HG02970 (cell line): Measurements from ENCODE around the gene METTL15.
"Not testable (repeated sequence)": the region's sequence is repeated elsewhere in the genome, so short reads cannot be mapped to it uniquely, and the experiment has no call there.

Experiments
- ATAC-seq: cut with Tn5 transposase; IDR thresholded peaks from one replicate; pipeline ENCODE4 v1.9.1; 2021; ENCODE audit warnings: mild to moderate bottlenecking, moderate library complexity, moderate number of reproducible peaks; ENCODE audit not compliant: unreplicated experiment, low FRiP score

METTL15 gene

GRCh38 chr11:28272247-28272646, 164.1 kb downstream of the METTL15 start:
- ATAC-seq: not testable (repeated sequence)

- ATAC-seq: no peak
These were observed 166.0 kb downstream of the METTL15 start for GRCh38 chr11:28274216-28274615.

- no peak for ATAC-seq
These were observed 176.0 kb downstream of the METTL15 start for GRCh38 chr11:28284196-28284595.

GRCh38 chr11:28289444-28289843, 181.3 kb downstream of the METTL15 start:
- no peak for ATAC-seq

- not testable (repeated sequence) for ATAC-seq
These were observed 182.8 kb downstream of the METTL15 start for GRCh38 chr11:28290995-28291394.

- peak; percentile 84 for ATAC-seq
These were observed 188.2 kb downstream of the METTL15 start for GRCh38 chr11:28296426-28296825.

- ATAC-seq: no peak
These were observed 190.0 kb downstream of the METTL15 start for GRCh38 chr11:28298209-28298608.

GRCh38 chr11:28303477-28304191, 195.4 kb downstream of the METTL15 start:
- ATAC-seq: no peak

- ATAC-seq: no peak
These were observed 207.3 kb downstream of the METTL15 start for GRCh38 chr11:28315440-28315839.

- no peak for ATAC-seq
These were observed 210.7 kb downstream of the METTL15 start for GRCh38 chr11:28318871-28319270.

GRCh38 chr11:28323621-28324020, 215.4 kb downstream of the METTL15 start:
- ATAC-seq: no peak

- ATAC-seq: not testable (repeated sequence)
These were observed 224.2 kb downstream of the METTL15 start for GRCh38 chr11:28332393-28332792.

- no peak for ATAC-seq
These were observed 229.5 kb downstream of the METTL15 start for GRCh38 chr11:28337701-28338100.

GRCh38 chr11:28338371-28338770, 230.2 kb downstream of the METTL15 start:
- ATAC-seq: no peak

GRCh38 chr11:28339488-28339887, 231.3 kb downstream of the METTL15 start:
- no peak for ATAC-seq

- no peak for ATAC-seq
These were observed 234.5 kb downstream of the METTL15 start for GRCh38 chr11:28342716-28343115.

GRCh38 chr11:28343304-28344233, 235.4 kb downstream of the METTL15 start:
- no peak for ATAC-seq

GRCh38 chr11:28346209-28346608, 238.0 kb downstream of the METTL15 start:
- ATAC-seq: no peak

GRCh38 chr11:28346721-28347120, 238.5 kb downstream of the METTL15 start:
- no peak for ATAC-seq

- no peak for ATAC-seq
These were observed 239.2 kb downstream of the METTL15 start for GRCh38 chr11:28347371-28347770.

GRCh38 chr11:28350216-28350615, 242.0 kb downstream of the METTL15 start:
- no peak for ATAC-seq
